ENCODE data around the gene PROM1. TPM values are rescaled to one million over a fixed set of nuclear protein-coding genes. Genes with fewer than 3 reads are reported as not detected.

PROM1 gene
- total RNA-seq, 1 donor from 2014 or later = 12.4 TPM

DNA sequence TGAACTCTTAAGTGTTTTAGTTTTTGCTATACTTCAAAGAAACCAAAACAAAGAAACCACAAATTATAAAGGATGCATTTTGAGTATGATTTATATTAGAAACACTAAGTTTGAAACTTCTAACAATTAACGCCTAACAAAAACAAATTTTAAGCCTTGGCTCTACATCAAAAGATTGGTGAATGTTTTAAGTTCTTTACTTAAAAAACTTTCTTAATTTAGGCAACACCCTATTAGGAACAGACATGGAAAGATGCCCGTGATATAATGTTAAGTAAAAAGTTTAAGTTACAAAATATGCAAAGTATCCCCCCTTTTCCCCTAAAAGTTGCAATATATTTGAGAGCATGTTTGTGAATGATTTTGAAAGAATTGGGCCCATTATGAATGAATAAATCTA, 21.2 kb downstream of the PROM1 start:
- TF ChIP-seq, protein P1, sequence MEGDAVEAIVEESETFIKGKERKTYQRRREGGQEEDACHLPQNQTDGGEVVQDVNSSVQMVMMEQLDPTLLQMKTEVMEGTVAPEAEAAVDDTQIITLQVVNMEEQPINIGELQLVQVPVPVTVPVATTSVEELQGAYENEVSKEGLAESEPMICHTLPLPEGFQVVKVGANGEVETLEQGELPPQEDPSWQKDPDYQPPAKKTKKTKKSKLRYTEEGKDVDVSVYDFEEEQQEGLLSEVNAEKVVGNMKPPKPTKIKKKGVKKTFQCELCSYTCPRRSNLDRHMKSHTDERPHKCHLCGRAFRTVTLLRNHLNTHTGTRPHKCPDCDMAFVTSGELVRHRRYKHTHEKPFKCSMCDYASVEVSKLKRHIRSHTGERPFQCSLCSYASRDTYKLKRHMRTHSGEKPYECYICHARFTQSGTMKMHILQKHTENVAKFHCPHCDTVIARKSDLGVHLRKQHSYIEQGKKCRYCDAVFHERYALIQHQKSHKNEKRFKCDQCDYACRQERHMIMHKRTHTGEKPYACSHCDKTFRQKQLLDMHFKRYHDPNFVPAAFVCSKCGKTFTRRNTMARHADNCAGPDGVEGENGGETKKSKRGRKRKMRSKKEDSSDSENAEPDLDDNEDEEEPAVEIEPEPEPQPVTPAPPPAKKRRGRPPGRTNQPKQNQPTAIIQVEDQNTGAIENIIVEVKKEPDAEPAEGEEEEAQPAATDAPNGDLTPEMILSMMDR (IDR thresholded peaks at IDR 0.05; ENCODE audit: unreplicated experiment) = no peak
- no peak for DNase-seq (ENCODE audit: low spot score in 2 of 2, unreplicated experiment in 2 of 2)
- Mint-ChIP-seq H3K4me3 (no peak overlapping the region), H3K4me1 (peaks cover 4% of the 10 kb centered on the region), H3K27ac (no peak overlapping the region), H3K27me3 (ENCODE audit: low read depth) (no peaks in the 10 kb centered on the region), H3K36me3 (peaks cover 11% of the 10 kb centered on the region), H3K9me3 (peaks cover 10% of the 10 kb centered on the region)

DNA sequence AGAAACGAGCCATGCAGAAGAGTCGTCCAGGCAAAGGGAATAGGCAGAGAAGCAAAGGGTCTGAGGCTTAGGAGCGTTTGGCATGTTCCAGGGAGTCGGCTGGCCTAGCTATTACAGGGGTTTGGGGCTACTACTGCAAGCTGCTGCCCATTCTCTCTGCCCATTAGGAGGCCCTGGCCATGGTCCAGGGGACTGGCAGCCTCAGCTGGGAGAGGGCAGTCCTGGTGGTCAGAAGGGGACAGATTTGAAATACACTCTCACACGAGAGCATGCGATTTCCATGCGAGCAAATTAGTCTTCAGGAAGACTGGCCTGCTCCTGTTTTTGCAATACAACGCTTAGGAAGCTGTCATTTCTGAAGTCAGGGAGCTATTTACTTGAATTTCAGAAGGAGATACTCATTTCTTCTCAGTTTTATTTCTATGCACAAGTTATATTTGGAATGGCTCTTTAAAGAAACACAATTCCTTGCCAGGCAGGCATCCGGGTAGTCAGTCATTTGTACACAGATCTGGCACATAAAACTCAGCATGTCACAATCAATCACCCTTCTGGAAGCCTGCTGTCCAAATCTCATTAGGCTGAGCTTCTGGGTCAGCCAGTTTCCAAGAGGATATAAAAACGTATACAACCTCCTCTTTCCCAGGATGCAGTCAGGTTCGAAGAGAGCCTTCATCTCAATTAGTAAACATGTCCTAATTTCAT, 27.0 kb downstream of the PROM1 start:
- DNase-seq (ENCODE audit: low spot score in 2 of 2, unreplicated experiment in 2 of 2) = no peak
- H3K9me3 Mint-ChIP-seq = no peaks in the 10 kb centered on the region
- H3K4me1 Mint-ChIP-seq = peaks cover 3% of the 10 kb centered on the region
- H3K36me3 Mint-ChIP-seq = no peaks in the 10 kb centered on the region
- H3K27me3 Mint-ChIP-seq (ENCODE audit: low read depth) = no peaks in the 10 kb centered on the region
- H3K4me3 Mint-ChIP-seq = no peak overlapping the region
- TF ChIP-seq, protein P1 (IDR thresholded peaks at IDR 0.05; ENCODE audit: unreplicated experiment) = no peak
- no peak overlapping the region for H3K27ac Mint-ChIP-seq

DNA sequence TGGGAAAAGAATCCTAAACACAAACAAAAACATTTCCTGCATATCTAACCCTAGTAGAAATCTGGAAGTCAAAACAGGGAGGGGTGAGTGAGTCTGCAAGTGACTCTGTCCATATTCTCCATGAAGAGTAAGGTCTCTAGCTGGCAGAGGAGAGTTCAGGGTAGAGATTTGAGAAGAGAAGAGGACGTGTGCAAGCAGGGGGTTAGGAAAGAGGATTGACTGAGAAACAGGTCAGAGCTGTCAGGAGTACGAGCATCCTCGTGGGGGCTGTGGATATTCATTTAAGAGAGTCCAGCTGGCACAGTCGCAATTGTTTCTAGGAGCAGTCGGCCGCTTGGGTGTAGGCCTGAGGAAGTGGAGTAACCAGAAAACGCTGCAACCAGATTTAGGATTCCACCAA, 27.9 kb downstream of the PROM1 start:
- Mint-ChIP-seq H3K36me3 (no peaks in the 10 kb centered on the region), H3K27ac (no peak overlapping the region), H3K4me1 (peaks cover 3% of the 10 kb centered on the region), H3K4me3 (no peak overlapping the region), H3K9me3 (no peaks in the 10 kb centered on the region), H3K27me3 (ENCODE audit: low read depth) (no peaks in the 10 kb centered on the region)
- TF ChIP-seq, protein P1 (IDR thresholded peaks at IDR 0.05; ENCODE audit: unreplicated experiment) = no peak
- DNase-seq (ENCODE audit: low spot score in 2 of 2, unreplicated experiment in 2 of 2) = no peak

DNA sequence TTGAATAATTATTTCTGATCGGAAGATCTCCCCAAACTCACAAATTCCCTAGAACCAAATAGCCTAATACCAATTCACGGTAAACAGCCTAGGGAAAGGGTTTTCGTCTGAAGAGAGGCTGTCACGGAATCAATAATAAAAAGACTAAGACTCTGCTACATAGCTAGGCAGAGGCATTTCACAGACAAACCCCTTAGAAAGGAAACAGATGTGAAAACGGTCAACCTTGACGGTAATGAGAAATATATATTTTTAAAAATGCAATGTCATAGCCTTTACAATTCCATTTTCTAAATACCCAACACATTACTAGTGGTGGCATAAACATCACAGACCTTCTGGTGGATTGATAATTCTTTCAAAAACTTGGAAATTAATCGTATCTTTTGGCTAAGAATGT, 28.4 kb downstream of the PROM1 start:
- peaks cover 3% of the 10 kb centered on the region for H3K4me1 Mint-ChIP-seq
- H3K9me3 Mint-ChIP-seq = no peaks in the 10 kb centered on the region
- no peak for DNase-seq (ENCODE audit: low spot score in 2 of 2, unreplicated experiment in 2 of 2)
- no peaks in the 10 kb centered on the region for H3K27me3 Mint-ChIP-seq (ENCODE audit: low read depth)
- no peak overlapping the region for H3K4me3 Mint-ChIP-seq
- TF ChIP-seq, protein P1 (IDR thresholded peaks at IDR 0.05; ENCODE audit: unreplicated experiment) = no peak
- H3K36me3 Mint-ChIP-seq = no peaks in the 10 kb centered on the region
- no peak overlapping the region for H3K27ac Mint-ChIP-seq

DNA sequence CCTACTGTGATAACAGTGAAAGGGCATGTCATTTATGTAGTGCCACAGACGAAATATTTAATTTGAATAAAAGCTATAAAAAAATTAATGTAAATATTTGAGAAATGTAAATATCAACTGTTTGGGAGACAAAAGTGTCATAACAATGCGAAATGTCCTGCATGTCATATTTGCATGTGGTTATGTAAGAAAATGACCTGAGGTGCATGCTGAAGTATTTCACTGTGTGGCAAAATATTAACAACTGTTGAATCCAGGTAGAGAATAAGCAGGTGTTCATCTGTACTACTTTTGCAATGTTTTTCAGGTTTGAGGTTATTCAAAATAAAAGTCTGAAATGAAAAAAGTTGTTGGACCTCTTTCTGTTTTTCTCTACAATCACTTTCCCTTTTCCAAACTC, 30.9 kb downstream of the PROM1 start:
- no peak for DNase-seq (ENCODE audit: low spot score in 2 of 2, unreplicated experiment in 2 of 2)
- H3K4me1 Mint-ChIP-seq = peaks cover 3% of the 10 kb centered on the region
- H3K4me3 Mint-ChIP-seq = no peak overlapping the region
- H3K27me3 Mint-ChIP-seq (ENCODE audit: low read depth) = no peaks in the 10 kb centered on the region
- TF ChIP-seq, protein P1 (IDR thresholded peaks at IDR 0.05; ENCODE audit: unreplicated experiment) = no peak
- H3K9me3 Mint-ChIP-seq = no peaks in the 10 kb centered on the region
- H3K27ac Mint-ChIP-seq = no peak overlapping the region
- H3K36me3 Mint-ChIP-seq = no peaks in the 10 kb centered on the region

All from mesothelial cell of epicardium (in vitro differentiated cells).